Astrocyte (in vitro differentiated cells and primary cell): ENCODE data around the gene STING1. TPM values are rescaled to one million over a fixed set of nuclear protein-coding genes. Genes with fewer than 3 reads are reported as not detected.

ENCODE experiments used
- DNase-seq: peaks from one replicate; pipeline ENCODE4 v3.0.0-alpha.2; 2010; ENCODE audit warnings: low read depth
- FAIRE-seq: peaks from 2 replicates; lab custom pipeline; 2011; peaks lifted over from hg19 to GRCh38; lab: Jason Lieb, UNC
- H2AFZ ChIP-seq: 2 replicates; pipeline ENCODE4 v1.6.0; 2012; ENCODE audit warnings: low read depth, low read length, inconsistent platforms
- H3K27ac ChIP-seq: 2 replicates; pipeline ENCODE4 v1.5.1; 2011; ENCODE audit warnings: low read depth, low read length, inconsistent platforms
- H3K27me3 ChIP-seq: 2 replicates; pipeline ENCODE4 v1.6.0; 2011; ENCODE audit warnings: low read length, inconsistent platforms; ENCODE audit not compliant: insufficient read depth
- H3K36me3 ChIP-seq: 2 replicates; pipeline ENCODE4 v1.5.1; 2011; ENCODE audit warnings: low read length, inconsistent platforms; ENCODE audit not compliant: insufficient read depth
- H3K4me1 ChIP-seq: 2 replicates; pipeline ENCODE4 v1.5.1; 2011; ENCODE audit warnings: low read length, inconsistent platforms; ENCODE audit not compliant: insufficient read depth
- H3K4me2 ChIP-seq: 2 replicates; pipeline ENCODE4 v1.6.0; 2012; ENCODE audit warnings: low read length, inconsistent platforms
- H3K4me3 ChIP-seq: 2 replicates; pipeline ENCODE4 v1.5.1; 2011; ENCODE audit warnings: low read depth, mild to moderate bottlenecking, low read length, inconsistent platforms; ENCODE audit not compliant: insufficient read depth
- H3K79me2 ChIP-seq: 2 replicates; pipeline ENCODE4 v1.6.0; 2012; ENCODE audit warnings: mild to moderate bottlenecking, low read length, inconsistent platforms; ENCODE audit not compliant: insufficient read depth
- H3K9ac ChIP-seq: 2 replicates; pipeline ENCODE4 v1.6.0; 2012; ENCODE audit warnings: mild to moderate bottlenecking, low read length, inconsistent platforms
- H3K9me3 ChIP-seq: 2 replicates; pipeline ENCODE4 v1.5.1; 2012; ENCODE audit warnings: low read depth, mild to moderate bottlenecking, low read length, inconsistent platforms; ENCODE audit not compliant: insufficient read depth
- H4K20me1 ChIP-seq: 2 replicates; pipeline ENCODE4 v1.6.0; 2012; ENCODE audit warnings: low read length, inconsistent platforms; ENCODE audit not compliant: insufficient read depth
- H3K27ac Mint-ChIP-seq: one replicate; pipeline ENCODE4 v1.8.0; 2021; ENCODE audit warnings: mild to moderate bottlenecking, mixed read lengths; ENCODE audit not compliant: unreplicated experiment
- H3K27me3 Mint-ChIP-seq: one replicate; pipeline ENCODE4 v1.8.0; 2021; ENCODE audit warnings: low read depth, mixed read lengths; ENCODE audit not compliant: unreplicated experiment
- H3K36me3 Mint-ChIP-seq: one replicate; pipeline ENCODE4 v1.8.0; 2021; ENCODE audit warnings: low read depth, mixed read lengths; ENCODE audit not compliant: unreplicated experiment
- H3K4me1 Mint-ChIP-seq: one replicate; pipeline ENCODE4 v1.8.0; 2021; ENCODE audit warnings: low read depth, mixed read lengths; ENCODE audit not compliant: unreplicated experiment
- H3K4me3 Mint-ChIP-seq: one replicate; pipeline ENCODE4 v1.8.0; 2021; ENCODE audit warnings: mild to moderate bottlenecking, moderate library complexity, mixed read lengths; ENCODE audit not compliant: unreplicated experiment
- H3K9me3 Mint-ChIP-seq: one replicate; pipeline ENCODE4 v1.8.0; 2021; ENCODE audit warnings: mild to moderate bottlenecking, mixed read lengths; ENCODE audit not compliant: unreplicated experiment
- CTCF ChIP-seq: IDR thresholded peaks from 2 replicates; pipeline ENCODE4 v1.5.1; 2011; ENCODE audit warnings: low read depth, mild to moderate bottlenecking, inconsistent platforms, low read length, moderate library complexity; ENCODE audit not compliant: insufficient read depth
- EZH2 ChIP-seq: IDR thresholded peaks from 2 replicates; pipeline ENCODE4 v1.6.1; 2012; ENCODE audit warnings: mild to moderate bottlenecking, low read length, inconsistent platforms; ENCODE audit not compliant: insufficient read depth
- total RNA-seq: library from RNA; stranded (reverse); gene quantifications from 2 replicates; pipeline ENCODE4 v1.2.1, GENCODE V29; 2021

Gene STING1
- total RNA-seq, 1 donor from 2014 or later = 3.3 TPM

- Histone ChIP-seq H3K79me2 (no peaks in the 10 kb centered on the region), H3K9ac (no peak within 1 kb of the TSS), H3K4me1 (peaks cover 4% of the 10 kb centered on the region), H3K9me3 (no peaks in the 10 kb centered on the region), H2AFZ (no peak within 1 kb of the TSS), H3K36me3 (peaks cover 5% of the 10 kb centered on the region), H3K27me3 (no peaks in the 10 kb centered on the region), H3K27ac (no peak within 1 kb of the TSS), H4K20me1 (no peaks in the 10 kb centered on the region), H3K4me3 (no peak within 1 kb of the TSS), H3K4me2 (no peak within 1 kb of the TSS)
- Mint-ChIP-seq H3K36me3 (no peaks in the 10 kb centered on the region), H3K27ac (no peak within 1 kb of the TSS), H3K4me3 (no peak within 1 kb of the TSS), H3K9me3 (no peaks in the 10 kb centered on the region), H3K4me1 (peaks cover 17% of the 10 kb centered on the region), H3K27me3 (peaks cover 31% of the 10 kb centered on the region)
- TF ChIP-seq CTCF (no peak), EZH2 (no peak)
- FAIRE-seq (no peak), DNase-seq (no peak)
Observed at GRCh38 chr5:139470821-139471300, 11.7 kb downstream of the STING1 start, which contains the start of gene SMIM33. Gene SMIM33, plus strand, starts transcription at chr5:139471004. Its CDS starts 118 bp downstream, at chr5:139471122.

- FAIRE-seq = no peak
- H3K27ac Mint-ChIP-seq = peak overlapping the region; percentile 66
Observed at GRCh38 chr5:139468421-139468931, 14.1 kb downstream of the STING1 start.

More at GRCh38 chr5:139468421-139468931, 14.1 kb downstream of the STING1 start:
- Histone ChIP-seq H3K36me3 (no peaks in the 10 kb centered on the region), H2AFZ (no peak overlapping the region), H3K4me1 (peaks cover 2% of the 10 kb centered on the region), H3K9me3 (no peaks in the 10 kb centered on the region), H3K27ac (no peak overlapping the region), H3K9ac (no peak overlapping the region), H3K4me2 (no peak overlapping the region), H3K79me2 (no peaks in the 10 kb centered on the region), H3K27me3 (no peaks in the 10 kb centered on the region), H4K20me1 (no peaks in the 10 kb centered on the region), H3K4me3 (no peak overlapping the region)
- DNase-seq = no peak
- H3K9me3 Mint-ChIP-seq = no peaks in the 10 kb centered on the region
- H3K4me1 Mint-ChIP-seq = peaks cover 10% of the 10 kb centered on the region
- no peak overlapping the region for H3K4me3 Mint-ChIP-seq
- no peaks in the 10 kb centered on the region for H3K36me3 Mint-ChIP-seq
- no peak for TF ChIP-seq CTCF
- TF ChIP-seq EZH2 = no peak
- H3K27me3 Mint-ChIP-seq = peaks cover 21% of the 10 kb centered on the region
